Activated B cell treated with CpG ODN at 0.5 μM for 24 hours (primary cell): ENCODE measurements around the gene EIF2B1. TPM values are rescaled to one million over a fixed set of nuclear protein-coding genes. Genes with fewer than 3 reads are reported as not detected.
A peak's percentile ranks its signal among the peaks of the same experiment; 100 is the strongest.

Experiments used
- ATAC-seq: fragments of 200-7000 bp; cut with Tn5 transposase; one replicate; pipeline ENCODE4 v1.10.0; 2021; ENCODE audit warnings: low read depth, mild to moderate bottlenecking, moderate library complexity
- CTCF ChIA-PET: fragments of 350-600 bp; sonication (Branson Sonifier 250); formaldehyde crosslinking; loops from one replicate; lab custom pipeline; 2021; ENCODE audit warnings: antibody characterized with exemption; lab: Charles Lee
- POLR2A ChIA-PET: fragments of 350-600 bp; sonication (Branson Sonifier 250); formaldehyde crosslinking; loops from one replicate; lab custom pipeline; 2021; ENCODE audit warnings: antibody characterized with exemption; lab: Charles Lee
- DNase-seq: peaks from one replicate; pipeline ENCODE4 v3.0.0; 2022
- H3K27ac Mint-ChIP-seq: one replicate; pipeline ENCODE4 v1.8.0; 2020; ENCODE audit warnings: mixed read lengths
- H3K27me3 Mint-ChIP-seq: one replicate; pipeline ENCODE4 v1.8.0; 2021; ENCODE audit warnings: mixed read lengths
- H3K36me3 Mint-ChIP-seq: one replicate; pipeline ENCODE4 v1.8.0; 2021; ENCODE audit warnings: low read depth, mixed read lengths
- H3K4me1 Mint-ChIP-seq: one replicate; pipeline ENCODE4 v1.8.0; 2021; ENCODE audit warnings: mixed read lengths
- H3K4me3 Mint-ChIP-seq: one replicate; pipeline ENCODE4 v1.8.0; 2020; ENCODE audit warnings: mild to moderate bottlenecking, mixed read lengths
- H3K9me3 Mint-ChIP-seq: one replicate; pipeline ENCODE4 v1.8.0; 2020; ENCODE audit warnings: mixed read lengths
- intact Hi-C: fragments of 100-400 bp; cut with micrococcal nuclease; formaldehyde crosslinking; loops from one replicate; pipeline ENCODE4 v1.15.1; 2024
- total RNA-seq: library from RNA; stranded (reverse); gene quantifications from 2 replicates; pipeline ENCODE4 v1.2.3, GENCODE V29; 2022
- TF ChIP-seq, protein P1 (sequence below): fragments of 200-600 bp; IDR thresholded peaks from one replicate; pipeline ENCODE4 v1.8.0; 2022; ENCODE audit warnings: antibody characterized with exemption, mild to moderate bottlenecking

Gene EIF2B1
- total RNA-seq, 1 donor from 2014 or later: 67.3 TPM

- ChIA-PET POLR2A (interaction anchor here (0.7 to 0.9 kb wide), 2 partner anchors 11 to 27 kb away, joined by 3 to 4 read pairs; no protein-coding TSS in a partner anchor), CTCF (no interaction called here)
- ATAC-seq: no peak
- intact Hi-C loops: no loop called here
- peaks cover 24% of the 10 kb centered on the region for H3K4me1 Mint-ChIP-seq
- peak overlapping the region; percentile 65 for H3K4me3 Mint-ChIP-seq
- TF ChIP-seq, protein P1, sequence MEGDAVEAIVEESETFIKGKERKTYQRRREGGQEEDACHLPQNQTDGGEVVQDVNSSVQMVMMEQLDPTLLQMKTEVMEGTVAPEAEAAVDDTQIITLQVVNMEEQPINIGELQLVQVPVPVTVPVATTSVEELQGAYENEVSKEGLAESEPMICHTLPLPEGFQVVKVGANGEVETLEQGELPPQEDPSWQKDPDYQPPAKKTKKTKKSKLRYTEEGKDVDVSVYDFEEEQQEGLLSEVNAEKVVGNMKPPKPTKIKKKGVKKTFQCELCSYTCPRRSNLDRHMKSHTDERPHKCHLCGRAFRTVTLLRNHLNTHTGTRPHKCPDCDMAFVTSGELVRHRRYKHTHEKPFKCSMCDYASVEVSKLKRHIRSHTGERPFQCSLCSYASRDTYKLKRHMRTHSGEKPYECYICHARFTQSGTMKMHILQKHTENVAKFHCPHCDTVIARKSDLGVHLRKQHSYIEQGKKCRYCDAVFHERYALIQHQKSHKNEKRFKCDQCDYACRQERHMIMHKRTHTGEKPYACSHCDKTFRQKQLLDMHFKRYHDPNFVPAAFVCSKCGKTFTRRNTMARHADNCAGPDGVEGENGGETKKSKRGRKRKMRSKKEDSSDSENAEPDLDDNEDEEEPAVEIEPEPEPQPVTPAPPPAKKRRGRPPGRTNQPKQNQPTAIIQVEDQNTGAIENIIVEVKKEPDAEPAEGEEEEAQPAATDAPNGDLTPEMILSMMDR: no peak
- peaks cover 51% of the 10 kb centered on the region for H3K36me3 Mint-ChIP-seq
- no peak for DNase-seq
- no peaks in the 10 kb centered on the region for H3K27me3 Mint-ChIP-seq
- H3K9me3 Mint-ChIP-seq: no peaks in the 10 kb centered on the region
- H3K27ac Mint-ChIP-seq: peak overlapping the region; percentile 59
Observed at GRCh38 chr12:123599721-123600120, 33.8 kb downstream of the EIF2B1 start.

- POLR2A ChIA-PET: no interaction called here
- H3K27ac Mint-ChIP-seq: peak overlapping the region; percentile 26
- CTCF ChIA-PET: no interaction called here
- H3K4me3 Mint-ChIP-seq: peak overlapping the region; percentile 65
- intact Hi-C loops: no loop called here
- H3K27me3 Mint-ChIP-seq: no peaks in the 10 kb centered on the region
- TF ChIP-seq, protein P1: no peak
- H3K4me1 Mint-ChIP-seq: peaks cover 24% of the 10 kb centered on the region
- peaks cover 49% of the 10 kb centered on the region for H3K36me3 Mint-ChIP-seq
- DNase-seq (no peak), ATAC-seq (no peak)
- H3K9me3 Mint-ChIP-seq: no peaks in the 10 kb centered on the region
Observed at GRCh38 chr12:123599310-123599709, 34.2 kb downstream of the EIF2B1 start.

- intact Hi-C loops: no loop called here
- POLR2A ChIA-PET: interaction anchor here (0.6 kb wide), 1 partner anchor 37 kb away, joined by 5 read pairs; no protein-coding TSS in a partner anchor
- peaks cover 51% of the 10 kb centered on the region for H3K36me3 Mint-ChIP-seq
- H3K4me3 Mint-ChIP-seq: no peak overlapping the region
- H3K9me3 Mint-ChIP-seq: no peaks in the 10 kb centered on the region
- H3K4me1 Mint-ChIP-seq: peaks cover 21% of the 10 kb centered on the region
- ATAC-seq: no peak
- CTCF ChIA-PET: no interaction called here
- no peak overlapping the region for H3K27ac Mint-ChIP-seq
- TF ChIP-seq, protein P1: no peak
- no peaks in the 10 kb centered on the region for H3K27me3 Mint-ChIP-seq
- no peak for DNase-seq
Observed at GRCh38 chr12:123598522-123598921, 35.0 kb downstream of the EIF2B1 start.

DNA sequence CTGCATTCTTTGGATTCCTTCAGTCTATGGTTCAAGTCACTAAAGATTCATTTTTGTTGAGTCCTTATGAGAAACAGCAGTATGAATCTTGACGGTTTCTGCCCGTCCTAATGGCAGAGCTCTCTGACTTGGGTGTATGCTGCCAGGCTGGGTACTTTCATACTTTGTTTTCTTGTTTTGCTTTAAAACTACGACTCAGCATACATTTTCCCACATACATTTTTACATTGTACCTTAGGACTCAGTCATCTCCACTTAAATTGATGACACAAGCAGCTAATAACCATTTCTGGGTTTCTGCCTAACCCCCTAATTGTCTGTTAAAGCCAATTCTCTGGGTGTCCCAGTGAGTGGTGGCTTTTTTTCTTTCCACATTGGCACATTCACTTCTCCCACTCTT, 36.4 kb downstream of the EIF2B1 start:
- Mint-ChIP-seq H3K27ac (no peak overlapping the region), H3K4me1 (peaks cover 11% of the 10 kb centered on the region), H3K4me3 (no peak overlapping the region), H3K27me3 (no peaks in the 10 kb centered on the region), H3K36me3 (peaks cover 54% of the 10 kb centered on the region), H3K9me3 (no peaks in the 10 kb centered on the region)
- TF ChIP-seq, protein P1: no peak
- ATAC-seq (no peak), DNase-seq (no peak)
- ChIA-PET POLR2A (no interaction called here), CTCF (no interaction called here)
- intact Hi-C loops: no loop called here

DNA sequence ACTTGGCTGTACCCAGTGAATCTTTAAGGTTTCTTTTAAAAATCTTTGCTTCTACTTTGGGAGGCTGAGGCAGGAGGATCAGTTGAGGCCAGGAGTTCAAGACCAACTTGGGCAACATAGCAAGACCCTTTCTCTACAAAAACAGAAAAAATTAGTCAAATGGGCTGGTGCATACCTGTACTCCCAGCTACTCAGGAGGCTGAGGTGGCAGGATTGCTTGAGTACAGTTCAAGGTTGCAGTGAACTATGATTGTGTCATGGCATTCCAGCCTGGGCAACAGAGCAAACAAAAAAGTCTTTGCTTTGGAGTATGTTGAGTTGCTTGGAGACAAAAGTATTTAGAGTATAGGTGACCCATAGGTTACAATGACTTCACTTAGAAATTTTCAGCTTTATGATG, 37.8 kb downstream of the EIF2B1 start:
- Mint-ChIP-seq H3K27me3 (no peaks in the 10 kb centered on the region), H3K4me3 (no peak overlapping the region), H3K36me3 (peaks cover 64% of the 10 kb centered on the region), H3K9me3 (no peaks in the 10 kb centered on the region), H3K27ac (no peak overlapping the region), H3K4me1 (peaks cover 7% of the 10 kb centered on the region)
- CTCF ChIA-PET: no interaction called here
- intact Hi-C loops: no loop called here
- DNase-seq (no peak), ATAC-seq (no peak)
- POLR2A ChIA-PET: no interaction called here
- TF ChIP-seq, protein P1: no peak
